NCI-H2171 (cell line): ENCODE data around the gene RBL1.

Experiments
- DNase-seq: peaks from one replicate; lab custom pipeline; 2025; lab: John Stamatoyannopoulos, UW

RBL1 gene

GRCh38 chr20:36950414-36951197, 145.2 kb downstream of the RBL1 start:
- DNase-seq, result no peak
